OCI-LY3 (cell line): ENCODE data around the gene SARS2.

Experiments
- H2AFZ ChIP-seq: fragments of 200-600, 300-600 bp; shearing (Covaris generic); 2 replicates; pipeline ENCODE4 v1.6.0; 2014; ENCODE audit warnings: antibody characterized with exemption, low read depth, low read length
- H3K27ac ChIP-seq: fragments of 200-600, 300-600 bp; sonication (generic); 2 replicates; pipeline ENCODE4 v1.5.1; 2014; ENCODE audit warnings: mild to moderate bottlenecking, low read length, moderate library complexity, mixed read lengths
- H3K27me3 ChIP-seq: fragments of 200-600, 300-600 bp; sonication (generic); 2 replicates; pipeline ENCODE4 v1.6.1; 2014; ENCODE audit warnings: low read depth, low read length, mixed read lengths
- H3K36me3 ChIP-seq: fragments of 200-600, 300-600 bp; sonication (generic); replicated peaks from 2 replicates; pipeline ENCODE3; 2014; ENCODE audit warnings: low read depth, low read length, mixed read lengths
- H3K4me1 ChIP-seq: fragments of 300-600, 200-600 bp; sonication (generic); 2 replicates; pipeline ENCODE4 v1.6.1; 2014; ENCODE audit warnings: low read length, mixed read lengths
- H3K4me2 ChIP-seq: fragments of 200-600, 300-600 bp; sonication (generic); 2 replicates; pipeline ENCODE4 v1.6.1; 2014; ENCODE audit warnings: low read length, mixed read lengths
- H3K4me3 ChIP-seq: fragments of 300-600, 200-600 bp; sonication (generic); 2 replicates; pipeline ENCODE4 v1.5.1; 2014; ENCODE audit warnings: antibody characterized with exemption, mild to moderate bottlenecking, low read length, moderate library complexity
- H3K79me2 ChIP-seq: fragments of 300-600, 200-600 bp; shearing (Covaris generic); 2 replicates; pipeline ENCODE4 v1.6.1; 2014; ENCODE audit warnings: mild to moderate bottlenecking, low read length, mixed read lengths
- H3K9ac ChIP-seq: fragments of 300-600, 200-600 bp; shearing (Covaris generic); 2 replicates; pipeline ENCODE4 v1.6.0; 2014; ENCODE audit warnings: mild to moderate bottlenecking, low read length, moderate library complexity
- H3K9me3 ChIP-seq: fragments of 200-600, 300-600 bp; shearing (Covaris generic); 2 replicates; pipeline ENCODE4 v1.6.1; 2014; ENCODE audit warnings: low read length, mixed read lengths; ENCODE audit not compliant: insufficient read depth
- H4K20me1 ChIP-seq: fragments of 200-600, 300-600 bp; sonication (generic); 2 replicates; pipeline ENCODE4 v1.6.1; 2016; ENCODE audit warnings: low read length, mixed read lengths; ENCODE audit not compliant: insufficient read depth
- EZH2phosphoT487 ChIP-seq: fragments of 200-600 bp; shearing (Covaris generic); IDR thresholded peaks from 2 replicates; pipeline ENCODE4 v1.6.1; 2018; ENCODE audit warnings: antibody characterized with exemption, mixed run types, low read depth
- TF ChIP-seq, protein P1 (sequence below): fragments of 200-600, 300-600 bp; sonication (generic); IDR thresholded peaks from 2 replicates; pipeline ENCODE4 v1.5.1; 2014; ENCODE audit warnings: antibody characterized with exemption, low read length, low read depth

Gene SARS2

DNA sequence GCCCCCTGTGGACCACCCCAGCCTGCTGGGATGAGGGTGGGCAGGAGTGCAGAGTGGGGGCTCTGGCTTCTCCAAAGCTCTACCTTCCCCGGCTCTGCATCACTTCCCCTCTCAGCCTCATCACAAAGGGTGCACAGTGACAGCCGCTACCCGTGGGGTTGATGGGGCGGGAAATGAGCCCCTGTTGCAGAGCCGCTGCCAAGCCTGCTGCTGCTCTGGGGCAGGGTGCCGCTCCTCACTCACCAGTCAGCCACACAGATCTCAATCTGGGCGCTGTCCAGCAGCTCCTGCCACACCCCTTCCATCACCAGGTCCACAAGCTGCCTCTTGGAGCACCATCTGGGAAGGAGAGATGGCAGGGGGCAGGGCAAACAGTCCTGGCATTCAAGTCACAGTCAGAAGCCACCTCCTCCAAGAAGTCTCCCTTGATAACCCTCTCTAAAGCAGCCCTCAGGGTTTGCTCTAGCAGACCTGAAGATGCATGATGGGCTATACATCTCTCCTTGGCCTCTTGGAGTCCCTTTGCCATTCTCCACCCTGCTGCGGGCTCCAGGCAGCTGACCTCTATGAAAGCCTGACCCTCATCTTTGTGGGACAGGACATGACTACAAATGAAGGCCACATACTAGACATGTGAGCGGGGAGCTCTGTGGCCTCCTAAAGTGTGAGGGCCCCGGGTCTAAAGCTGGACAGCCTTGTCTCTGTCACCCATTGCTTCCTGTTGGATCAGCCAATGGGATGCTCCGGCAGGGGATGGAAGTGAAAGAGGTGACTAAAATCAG lies 15.9 kb upstream of the SARS2 start:
- H3K27ac ChIP-seq: no peak overlapping the region
- no peak overlapping the region for H3K4me2 ChIP-seq
- H4K20me1 ChIP-seq: peaks cover 9% of the 10 kb centered on the region
- H3K79me2 ChIP-seq: no peaks in the 10 kb centered on the region
- H3K9ac ChIP-seq: no peak overlapping the region
- H3K27me3 ChIP-seq: no peaks in the 10 kb centered on the region
- H2AFZ ChIP-seq: no peak overlapping the region
- no peaks in the 10 kb centered on the region for H3K9me3 ChIP-seq
- H3K36me3 ChIP-seq: peaks cover 68% of the 10 kb centered on the region
- TF ChIP-seq, protein P1, sequence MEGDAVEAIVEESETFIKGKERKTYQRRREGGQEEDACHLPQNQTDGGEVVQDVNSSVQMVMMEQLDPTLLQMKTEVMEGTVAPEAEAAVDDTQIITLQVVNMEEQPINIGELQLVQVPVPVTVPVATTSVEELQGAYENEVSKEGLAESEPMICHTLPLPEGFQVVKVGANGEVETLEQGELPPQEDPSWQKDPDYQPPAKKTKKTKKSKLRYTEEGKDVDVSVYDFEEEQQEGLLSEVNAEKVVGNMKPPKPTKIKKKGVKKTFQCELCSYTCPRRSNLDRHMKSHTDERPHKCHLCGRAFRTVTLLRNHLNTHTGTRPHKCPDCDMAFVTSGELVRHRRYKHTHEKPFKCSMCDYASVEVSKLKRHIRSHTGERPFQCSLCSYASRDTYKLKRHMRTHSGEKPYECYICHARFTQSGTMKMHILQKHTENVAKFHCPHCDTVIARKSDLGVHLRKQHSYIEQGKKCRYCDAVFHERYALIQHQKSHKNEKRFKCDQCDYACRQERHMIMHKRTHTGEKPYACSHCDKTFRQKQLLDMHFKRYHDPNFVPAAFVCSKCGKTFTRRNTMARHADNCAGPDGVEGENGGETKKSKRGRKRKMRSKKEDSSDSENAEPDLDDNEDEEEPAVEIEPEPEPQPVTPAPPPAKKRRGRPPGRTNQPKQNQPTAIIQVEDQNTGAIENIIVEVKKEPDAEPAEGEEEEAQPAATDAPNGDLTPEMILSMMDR: no peak
- no peak for TF ChIP-seq EZH2phosphoT487
- H3K4me3 ChIP-seq: no peak overlapping the region
- no peaks in the 10 kb centered on the region for H3K4me1 ChIP-seq

DNA sequence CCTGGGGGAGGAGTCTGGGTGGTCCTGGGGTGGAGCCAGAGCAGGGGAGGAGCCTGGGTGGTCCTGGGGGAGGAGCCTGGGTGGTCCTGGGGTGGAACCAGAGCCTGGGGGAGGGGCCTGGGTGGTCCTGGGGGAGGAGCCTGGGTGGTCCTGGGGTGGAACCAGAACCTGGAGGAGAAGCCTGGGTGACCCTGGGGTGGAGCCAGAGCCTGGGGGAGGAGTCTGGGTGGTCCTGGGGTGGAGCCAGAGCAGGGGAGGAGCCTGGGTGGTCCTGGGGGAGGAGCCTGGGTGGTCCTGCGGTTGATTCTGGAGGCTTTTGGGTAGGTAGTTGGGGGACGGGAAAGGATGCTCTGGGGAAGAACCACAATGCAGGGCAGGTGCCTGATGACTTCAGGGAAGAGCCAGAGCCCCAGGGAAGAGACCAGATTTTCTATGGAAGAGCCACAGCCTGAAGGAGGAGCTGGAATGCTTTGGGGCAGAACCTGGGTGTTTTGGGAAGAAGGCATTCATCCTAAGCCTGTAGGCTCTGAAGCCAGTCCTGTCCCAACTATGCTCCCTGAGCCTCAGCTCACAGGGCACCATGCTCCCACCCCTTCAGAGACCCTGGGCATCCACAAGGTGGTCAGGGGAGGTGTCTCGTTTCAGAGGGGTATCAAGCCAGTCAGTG lies 15.1 kb upstream of the SARS2 start:
- Histone ChIP-seq H3K4me1 (no peaks in the 10 kb centered on the region), H3K27me3 (no peaks in the 10 kb centered on the region), H3K4me3 (no peak overlapping the region), H3K4me2 (no peak overlapping the region), H2AFZ (no peak overlapping the region), H3K9ac (no peak overlapping the region), H3K79me2 (no peaks in the 10 kb centered on the region), H3K27ac (no peak overlapping the region), H3K9me3 (no peaks in the 10 kb centered on the region), H4K20me1 (peaks cover 9% of the 10 kb centered on the region), H3K36me3 (peaks cover 63% of the 10 kb centered on the region)
- TF ChIP-seq EZH2phosphoT487: no peak
- TF ChIP-seq, protein P1: no peak

DNA sequence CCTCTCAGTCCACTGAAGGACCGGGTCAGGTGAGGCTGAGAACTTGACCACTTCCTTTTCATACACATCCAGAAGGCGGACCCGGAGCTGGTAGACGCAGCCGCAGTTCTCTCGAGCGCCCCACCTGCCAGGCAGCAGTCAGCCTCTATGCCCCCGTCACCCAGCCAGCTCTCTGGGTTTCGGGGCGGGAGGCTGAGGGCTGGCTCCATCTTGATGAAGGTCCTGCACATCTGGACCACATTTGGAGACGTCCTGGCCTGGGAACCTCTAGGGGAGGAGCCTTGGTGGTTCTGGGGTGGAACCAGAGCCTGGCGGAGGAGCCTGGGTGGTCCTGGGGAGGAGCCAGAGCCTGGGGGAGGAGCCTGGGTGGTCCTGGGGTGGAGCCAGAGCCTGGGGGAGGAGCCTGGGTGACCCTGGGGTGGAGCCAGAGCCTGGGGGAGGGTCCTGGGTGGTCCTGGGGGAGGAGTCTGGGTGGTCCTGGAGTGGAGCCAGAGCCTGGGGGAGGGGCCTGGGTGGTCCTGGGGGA lies 14.5 kb upstream of the SARS2 start:
- peaks cover 7% of the 10 kb centered on the region; the same call in 1 of the 2 replicates for H4K20me1 ChIP-seq
- TF ChIP-seq EZH2phosphoT487: no peak
- TF ChIP-seq, protein P1: no peak
- no peaks in the 10 kb centered on the region for H3K27me3 ChIP-seq

DNA sequence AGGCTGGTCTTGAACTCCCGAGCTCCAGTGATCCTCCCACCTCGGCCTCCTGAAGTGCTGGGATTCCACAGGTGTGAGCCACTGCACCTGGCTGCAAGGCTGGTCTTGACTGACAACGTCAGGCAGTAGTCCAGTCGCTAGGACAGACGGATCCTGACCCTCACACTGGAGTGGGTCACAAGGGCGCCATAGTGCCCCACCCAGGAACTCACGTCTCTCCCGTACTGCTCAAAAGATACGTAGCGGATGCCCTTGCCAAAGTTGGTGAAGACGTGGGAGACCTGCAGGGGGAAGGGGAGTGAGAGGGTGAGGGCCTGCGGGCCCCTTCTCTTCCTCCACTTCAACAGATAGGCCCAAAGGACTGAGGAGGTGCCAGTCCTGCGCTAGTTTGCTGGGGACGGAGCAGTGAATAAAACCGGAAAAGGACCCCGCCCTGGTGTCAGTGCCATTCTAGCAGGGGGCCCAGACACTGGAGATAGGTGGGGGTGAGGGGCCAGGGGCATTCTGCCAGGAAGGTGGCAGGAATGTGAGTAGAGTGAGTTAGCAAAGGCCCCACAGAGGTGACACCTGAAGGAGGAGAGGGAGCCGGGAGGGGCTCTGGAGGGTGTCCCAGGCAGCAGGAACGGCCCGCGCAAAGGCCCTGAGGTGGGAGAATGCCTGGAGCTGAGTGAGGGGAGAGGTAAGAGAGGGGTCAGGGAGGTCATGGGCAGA lies 12.1 kb upstream of the SARS2 start:
- Histone ChIP-seq H3K27me3 (no peaks in the 10 kb centered on the region), H3K9ac (no peak overlapping the region), H4K20me1 (peaks cover 7% of the 10 kb centered on the region; the same call in 1 of the 2 replicates), H3K4me3 (no peak overlapping the region), H3K36me3 (peaks cover 48% of the 10 kb centered on the region), H3K27ac (no peak overlapping the region), H3K9me3 (no peaks in the 10 kb centered on the region), H3K4me1 (no peaks in the 10 kb centered on the region), H3K79me2 (no peaks in the 10 kb centered on the region), H2AFZ (no peak overlapping the region), H3K4me2 (no peak overlapping the region)
- TF ChIP-seq, protein P1: no peak
- no peak for TF ChIP-seq EZH2phosphoT487

More for the DNA sequence above, 14.5 kb upstream of the SARS2 start:
- H3K4me1 ChIP-seq: no peaks in the 10 kb centered on the region
- no peak overlapping the region for H3K4me3 ChIP-seq
- peaks cover 58% of the 10 kb centered on the region for H3K36me3 ChIP-seq
- H3K9me3 ChIP-seq: no peaks in the 10 kb centered on the region
- no peak overlapping the region for H3K4me2 ChIP-seq
- no peak overlapping the region for H3K27ac ChIP-seq
- H3K9ac ChIP-seq: no peak overlapping the region
- H2AFZ ChIP-seq: no peak overlapping the region
- H3K79me2 ChIP-seq: no peaks in the 10 kb centered on the region
